Fibroblast of the conjunctiva (primary cell): ENCODE data around the gene CBFA2T2.
"Not testable (repeated sequence)": the region's sequence is repeated elsewhere in the genome, so short reads cannot be mapped to it uniquely, and the experiment has no call there.

ENCODE experiments used
- DNase-seq: peaks from one replicate; pipeline ENCODE4 v3.0.0-alpha.2; 2010; ENCODE audit warnings: low read depth

CBFA2T2 gene

GRCh38 chr20:33507461-33507860, 17.6 kb downstream of the CBFA2T2 start:
- no peak for DNase-seq

DNA sequence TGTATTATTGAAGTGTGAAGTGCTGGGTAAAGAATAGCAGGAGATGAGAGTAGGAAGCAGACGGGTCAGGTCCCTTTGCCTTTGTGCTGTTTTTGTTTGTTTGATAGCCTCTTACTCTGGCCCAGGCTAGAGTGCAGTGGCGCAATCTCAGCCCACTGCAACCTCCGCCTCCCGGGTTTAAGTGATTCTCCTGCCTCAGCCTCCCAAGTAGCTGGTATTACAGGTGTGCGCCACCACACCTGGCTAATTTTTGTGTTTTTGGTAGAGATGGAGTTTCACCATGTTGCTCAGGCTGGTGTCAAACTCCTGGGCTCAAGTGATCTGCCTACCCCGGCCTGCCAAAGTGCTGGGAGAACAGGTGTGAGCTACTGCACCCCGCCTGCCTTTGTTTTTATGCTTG, 18.1 kb downstream of the CBFA2T2 start:
- DNase-seq = not testable (repeated sequence)

DNA sequence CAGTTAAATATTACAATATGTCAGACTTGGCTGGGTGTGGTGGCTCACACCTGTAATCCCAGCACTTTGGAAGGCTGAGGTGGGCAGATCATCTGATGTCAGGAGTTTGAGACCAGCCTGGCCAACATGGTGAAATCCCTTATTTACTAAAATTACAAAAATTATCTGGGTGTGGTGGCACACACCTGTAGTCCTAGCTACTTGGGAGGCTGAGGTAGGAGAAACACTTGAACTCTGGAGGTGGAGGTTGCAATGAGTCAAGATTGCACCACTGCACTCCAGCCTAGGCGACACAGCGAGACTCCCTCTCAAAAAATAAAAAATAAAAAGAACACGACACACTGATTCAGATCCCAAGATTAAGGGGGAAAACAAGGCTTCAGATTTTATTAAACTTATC, 19.2 kb downstream of the CBFA2T2 start:
- DNase-seq = not testable (repeated sequence)

DNA sequence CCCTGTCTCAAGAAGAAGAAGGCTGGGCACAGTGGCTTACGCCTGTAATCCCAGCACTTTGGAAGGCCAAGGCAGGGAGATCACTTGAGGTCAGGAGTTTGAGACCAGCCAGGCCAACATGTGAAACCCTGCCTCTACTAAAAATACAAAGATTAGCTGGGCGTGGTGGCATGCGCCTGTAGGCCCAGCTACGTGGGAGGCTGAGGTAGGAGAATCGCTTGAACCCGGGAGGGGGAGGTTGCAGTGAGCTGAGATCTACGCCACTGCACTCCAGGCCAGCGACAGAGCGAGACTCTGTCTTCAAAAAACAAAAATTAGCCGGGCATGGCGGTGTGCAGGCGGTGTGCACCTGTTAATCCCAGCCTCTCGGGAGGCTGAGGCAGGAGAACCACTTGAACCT, 22.0 kb downstream of the CBFA2T2 start:
- DNase-seq = not testable (repeated sequence)

GRCh38 chr20:33515569-33516216, 25.8 kb downstream of the CBFA2T2 start:
- no peak for DNase-seq

GRCh38 chr20:33516882-33517281, 27.0 kb downstream of the CBFA2T2 start:
- no peak for DNase-seq

- no peak for DNase-seq
Observed at GRCh38 chr20:33518071-33518470, 28.2 kb downstream of the CBFA2T2 start.

GRCh38 chr20:33521461-33521860, 31.6 kb downstream of the CBFA2T2 start:
- DNase-seq = no peak

DNA sequence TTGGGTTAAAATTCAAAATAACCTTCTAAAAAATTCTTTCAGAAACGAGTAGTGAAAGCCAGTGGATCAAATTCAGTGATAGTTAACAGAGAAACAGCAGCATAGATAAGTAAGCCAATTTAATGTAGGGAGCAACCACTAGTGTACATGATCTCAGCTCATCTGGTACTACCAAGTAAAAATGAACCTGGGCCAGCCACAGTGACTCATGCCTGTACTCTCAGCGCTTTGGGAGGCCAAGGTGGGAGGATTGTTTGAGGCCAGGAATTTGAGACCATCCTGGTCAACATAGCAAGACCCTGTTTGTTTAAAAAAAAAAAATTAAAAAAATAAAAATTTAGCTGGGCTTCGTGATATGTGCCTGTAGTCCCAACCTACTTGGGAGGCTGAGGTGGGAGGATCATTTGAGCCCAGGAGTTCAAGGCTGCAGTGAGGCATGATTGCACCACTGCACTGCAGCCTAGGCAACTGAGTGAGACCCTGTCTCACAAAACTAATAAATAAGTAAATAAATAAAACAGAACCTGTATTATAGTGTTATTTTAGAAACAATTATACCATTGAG, 32.4 kb downstream of the CBFA2T2 start:
- DNase-seq = no peak

DNA sequence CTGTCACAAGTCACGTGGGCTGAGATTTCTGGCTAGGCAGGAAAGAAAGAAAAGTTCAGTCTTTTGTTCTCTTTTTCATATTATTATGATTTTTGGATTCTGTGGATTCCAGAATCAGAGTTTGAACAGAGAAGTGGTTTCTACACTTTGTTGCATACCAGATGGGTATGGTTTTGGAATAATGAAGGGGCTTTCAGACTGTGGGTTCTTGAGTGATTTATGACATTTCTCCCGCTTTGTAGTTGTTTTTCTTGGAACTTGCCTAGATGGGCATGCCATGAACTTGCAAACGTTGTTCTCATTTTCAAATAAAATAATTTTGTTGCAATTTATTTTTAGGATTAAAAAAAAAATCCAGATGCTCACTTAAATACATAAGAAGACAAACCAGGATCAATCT, 34.4 kb downstream of the CBFA2T2 start:
- no peak for DNase-seq

DNA sequence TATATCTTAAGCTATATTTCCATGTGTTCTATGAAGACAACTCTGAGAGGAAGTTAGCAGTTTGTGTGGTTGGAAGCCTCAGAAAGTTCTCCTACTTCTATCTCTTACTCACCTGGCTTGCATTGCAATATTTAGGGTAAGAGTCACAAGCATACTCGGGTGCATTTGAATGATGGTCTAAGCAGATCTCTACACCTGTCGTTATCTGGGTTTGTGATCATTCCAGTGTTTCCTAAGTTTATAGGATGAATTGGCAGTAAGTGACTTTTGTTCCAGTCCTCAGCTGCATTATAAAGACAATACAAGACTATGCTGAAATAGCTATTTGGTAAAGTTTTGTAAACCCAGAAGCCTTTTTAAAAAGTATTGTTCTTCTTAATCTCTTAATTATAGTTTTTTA, 36.9 kb downstream of the CBFA2T2 start:
- no peak for DNase-seq

GRCh38 chr20:33531047-33531877, 41.4 kb downstream of the CBFA2T2 start:
- DNase-seq = no peak

DNA sequence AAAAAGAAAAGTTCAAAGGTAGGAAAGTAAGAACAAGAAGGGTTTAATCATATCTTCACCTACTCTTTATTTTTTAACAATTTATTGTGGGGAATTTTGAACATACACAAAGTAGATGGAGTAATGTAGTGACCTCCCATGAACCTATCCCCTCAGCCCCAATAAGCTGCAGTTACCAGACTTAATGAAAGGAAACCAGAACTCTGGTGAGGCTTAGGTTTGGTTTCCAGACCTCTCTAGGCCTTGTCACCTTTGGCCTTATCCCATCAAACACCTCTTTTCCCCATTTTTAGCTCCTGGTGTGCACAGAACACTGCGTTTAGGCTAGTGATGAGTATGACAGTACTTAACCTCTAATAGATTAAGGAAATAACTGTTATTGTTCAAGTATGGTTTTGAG, 42.0 kb downstream of the CBFA2T2 start:
- no peak for DNase-seq

DNA sequence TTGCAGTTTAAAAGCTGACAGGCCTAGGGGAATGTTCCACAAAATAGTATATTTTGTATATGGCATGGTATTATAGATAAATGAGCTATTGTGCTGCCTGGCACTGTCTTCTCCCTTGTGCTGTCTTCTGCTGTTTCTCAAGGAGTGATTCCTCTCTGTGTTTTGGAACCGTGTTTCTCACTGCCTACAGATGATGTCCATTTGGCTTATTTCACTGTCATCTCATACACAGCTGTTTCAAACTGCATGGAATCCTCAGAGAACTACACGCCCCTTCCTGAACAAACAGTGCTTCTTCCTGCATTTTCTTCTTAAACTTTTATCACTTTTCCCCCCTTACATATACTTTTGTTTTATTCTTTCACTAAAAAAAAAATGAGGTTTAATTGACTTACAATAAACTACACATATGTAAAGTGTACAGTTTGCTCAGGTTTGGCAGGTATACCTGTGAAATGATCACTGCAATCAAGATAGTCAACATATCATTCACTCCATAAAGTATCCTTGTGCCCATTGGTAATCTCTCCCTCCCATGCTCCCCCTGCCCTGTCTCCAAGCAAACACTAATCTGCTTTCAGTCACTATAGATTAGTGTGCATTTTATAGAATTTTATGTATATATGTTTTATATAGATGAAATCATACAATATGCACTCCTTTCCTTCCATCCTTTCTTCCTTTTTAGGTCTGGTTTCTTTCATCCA, 43.0 kb downstream of the CBFA2T2 start:
- DNase-seq = no peak

DNA sequence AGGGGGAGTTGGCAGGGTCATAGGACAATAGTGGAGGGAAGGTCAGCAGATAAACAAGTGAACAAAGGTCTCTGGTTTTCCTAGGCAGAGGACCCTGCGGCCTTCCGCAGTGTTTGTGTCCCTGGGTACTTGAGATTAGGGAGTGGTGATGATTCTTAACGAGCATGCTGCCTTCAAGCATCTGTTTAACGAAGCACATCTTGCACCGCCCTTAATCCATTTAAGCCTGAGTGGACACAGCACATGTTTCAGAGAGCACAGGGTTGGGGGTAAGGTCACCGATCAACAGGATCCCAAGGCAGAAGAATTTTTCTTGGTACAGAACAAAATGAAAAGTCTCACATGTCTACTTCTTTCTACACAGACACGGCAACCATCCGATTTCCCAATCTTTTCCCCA, 45.8 kb downstream of the CBFA2T2 start:
- DNase-seq = not testable (repeated sequence)

GRCh38 chr20:33537608-33538007, 47.7 kb downstream of the CBFA2T2 start:
- DNase-seq = no peak

GRCh38 chr20:33539129-33539528, 49.2 kb downstream of the CBFA2T2 start:
- DNase-seq = no peak

DNA sequence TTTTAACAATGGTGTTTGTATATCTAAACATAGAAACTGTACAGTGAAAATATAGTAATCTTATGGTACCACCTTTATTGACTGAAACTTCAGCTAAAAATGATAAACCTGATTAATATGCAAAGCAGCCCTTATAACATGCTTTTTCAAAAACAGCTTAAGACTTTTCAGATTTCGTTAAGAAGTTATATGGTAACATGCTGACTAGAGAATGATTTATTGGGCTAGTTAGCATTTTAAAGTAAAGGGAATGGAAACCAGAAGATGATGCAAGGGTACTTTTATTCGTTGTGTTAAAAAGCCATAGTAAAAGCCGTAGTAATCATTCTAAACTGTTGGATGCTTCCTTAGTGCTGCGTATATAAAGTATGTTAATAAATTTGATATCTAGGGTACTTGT, 50.5 kb downstream of the CBFA2T2 start:
- no peak for DNase-seq

GRCh38 chr20:33541074-33541473, 51.2 kb downstream of the CBFA2T2 start:
- no peak for DNase-seq

- DNase-seq = no peak
Observed at GRCh38 chr20:33541797-33542196, 51.9 kb downstream of the CBFA2T2 start.

DNA sequence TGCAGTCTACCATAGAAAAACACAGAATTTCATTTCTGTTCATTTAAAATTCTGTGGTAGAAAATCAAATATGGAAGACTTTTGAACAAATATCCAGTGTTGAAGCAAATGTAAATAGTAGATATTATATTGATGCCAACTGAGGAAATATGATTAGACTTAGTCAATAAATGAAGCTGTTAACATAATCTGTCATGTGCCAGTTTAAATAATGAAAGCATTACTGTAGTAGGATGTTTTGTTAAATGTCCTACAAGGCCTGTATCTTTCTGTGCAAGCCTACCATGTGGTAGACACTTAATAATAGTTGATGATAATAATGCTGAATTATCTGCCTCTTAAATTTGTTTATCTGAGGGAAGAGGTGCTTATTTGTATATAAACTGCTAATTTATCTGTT, 55.9 kb downstream of the CBFA2T2 start:
- DNase-seq = no peak

DNA sequence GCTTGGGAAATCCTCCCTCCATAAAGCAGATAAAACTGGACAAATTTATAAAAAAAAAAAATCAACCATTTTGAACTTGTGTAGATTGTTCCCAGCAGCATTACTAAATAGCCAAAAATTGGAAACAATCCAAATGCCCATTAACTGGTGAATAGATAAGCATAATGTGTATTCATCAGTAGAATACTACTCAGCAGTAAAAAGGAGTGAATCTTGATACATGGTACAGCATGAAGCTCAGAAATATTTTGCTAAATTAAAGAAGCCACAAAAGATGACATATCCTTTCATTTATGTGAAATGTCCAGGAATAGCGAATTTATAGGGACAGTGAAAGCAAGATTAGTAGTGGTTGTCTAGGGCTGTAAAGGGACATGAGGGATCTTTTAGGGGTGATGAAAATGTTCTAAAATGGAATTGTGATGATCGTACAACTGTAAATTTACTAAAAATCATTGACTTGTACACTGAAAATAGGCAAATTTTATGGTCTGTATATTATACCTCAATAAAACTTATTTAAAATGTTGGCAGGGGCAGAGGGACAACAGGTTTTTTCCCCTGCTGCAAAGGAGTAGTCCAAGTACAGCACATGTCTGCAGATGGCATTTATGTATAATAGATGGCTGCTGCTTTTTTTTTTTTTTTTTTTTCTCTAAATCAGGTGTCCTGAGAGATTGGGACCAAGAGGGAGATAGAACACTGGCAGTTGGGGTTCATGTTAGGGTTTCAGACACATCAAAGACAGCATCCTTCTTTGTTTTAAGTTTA, 59.5 kb downstream of the CBFA2T2 start:
- DNase-seq = no peak
